HAP-1 (cell line): Measurements from ENCODE around the gene DDX46.
"Not testable (repeated sequence)": the region's sequence is repeated elsewhere in the genome, so short reads cannot be mapped to it uniquely, and the experiment has no call there.

Source experiments
- DNase-seq, 2 experiments: peaks; one replicate each; pipeline ENCODE4 v3.0.0-alpha.2; 2016 to 2020; ENCODE audit warnings: low spot score in 2 of 2
- H3K27me3 ChIP-seq: fragments of 250-450 bp; sonication (Bioruptor Pico); 2 replicates; pipeline ENCODE4 v1.5.1; 2020; ENCODE audit warnings: low read depth, mild to moderate bottlenecking, moderate library complexity
- H3K36me3 ChIP-seq: fragments of 250-450 bp; sonication (Bioruptor Pico); replicated peaks from 2 replicates; pipeline ENCODE4 v1.5.1; 2020; ENCODE audit warnings: mild to moderate bottlenecking
- H3K4me1 ChIP-seq: fragments of 250-450 bp; sonication (Bioruptor Pico); 2 replicates; pipeline ENCODE4 v1.5.1; 2020; ENCODE audit warnings: mild to moderate bottlenecking
- H3K4me3 ChIP-seq: fragments of 250-450 bp; sonication (Bioruptor Pico); 2 replicates; pipeline ENCODE4 v1.5.1; 2020; ENCODE audit warnings: mild to moderate bottlenecking, moderate library complexity
- H3K9me3 ChIP-seq: fragments of 250-450 bp; sonication (Bioruptor Pico); 2 replicates; pipeline ENCODE4 v1.5.1; 2020; ENCODE audit warnings: mild to moderate bottlenecking, moderate library complexity
- in situ Hi-C: fragments of 300-500 bp; cut with MboI; formaldehyde crosslinking; loops from 3 replicates; pipeline ENCODE4 v1.14.3; 2020; ENCODE audit warnings: low sequenced_read_pairs, inconsistent platforms, mixed read lengths

Gene DDX46

DNA sequence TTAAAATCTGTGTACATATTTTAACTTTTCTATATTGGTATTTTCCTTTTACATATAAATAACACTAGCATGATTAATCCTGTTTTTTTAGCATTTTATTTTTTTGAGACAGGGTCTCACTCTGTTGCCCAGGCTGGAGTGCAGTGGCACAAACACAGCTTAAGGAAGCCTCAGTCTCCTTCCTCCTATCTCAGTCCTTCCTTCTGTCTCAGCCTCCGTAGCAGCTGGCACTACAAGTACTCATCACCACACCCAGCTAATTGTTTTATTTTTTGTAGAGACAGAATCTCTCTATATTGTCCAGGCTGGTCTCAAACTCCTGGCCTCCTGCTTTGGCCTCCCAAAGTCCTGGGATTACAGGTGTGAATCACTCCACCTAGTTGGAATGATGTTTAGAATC, 85.7 kb downstream of the DDX46 start:
- in situ Hi-C loops: no loop called here
- no peak for DNase-seq
- H3K36me3 ChIP-seq: peaks cover 18% of the 10 kb centered on the region

DNA sequence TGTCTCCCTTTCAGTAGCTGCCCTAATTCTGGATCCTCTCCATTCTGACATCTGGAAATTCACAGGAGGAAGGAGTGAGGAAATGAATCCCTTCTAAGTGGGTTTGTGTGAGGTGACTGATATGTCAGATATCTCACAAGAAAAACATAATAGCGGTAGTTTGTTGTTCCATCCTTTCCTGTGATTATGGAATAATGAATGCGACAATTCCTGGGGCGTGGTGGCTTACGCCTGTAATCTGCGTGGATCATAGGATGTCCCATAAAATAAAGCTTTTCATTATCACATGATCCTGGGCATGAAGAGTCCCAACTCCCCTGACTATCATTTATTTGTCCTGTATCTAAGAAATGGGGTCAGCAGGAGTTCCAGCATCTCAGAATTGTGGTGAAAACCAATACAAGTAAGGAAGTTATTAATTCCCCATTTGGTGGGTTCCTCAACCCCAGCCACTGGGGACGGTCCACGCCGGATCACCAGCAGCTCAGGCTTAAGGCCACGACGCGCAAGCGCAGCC, 86.8 kb downstream of the DDX46 start:
- in situ Hi-C loops: no loop called here
- Histone ChIP-seq H3K9me3 (no peaks in the 10 kb centered on the region), H3K27me3 (no peaks in the 10 kb centered on the region), H3K4me1 (peaks cover 12% of the 10 kb centered on the region), H3K4me3 (peak overlapping the region; percentile 65), H3K36me3 (peaks cover 9% of the 10 kb centered on the region)
- DNase-seq: no peak

More for the DNA sequence above, 85.7 kb downstream of the DDX46 start:
- Histone ChIP-seq H3K4me3 (no peak overlapping the region), H3K9me3 (no peaks in the 10 kb centered on the region), H3K27me3 (no peaks in the 10 kb centered on the region), H3K4me1 (peaks cover 12% of the 10 kb centered on the region)

DNA sequence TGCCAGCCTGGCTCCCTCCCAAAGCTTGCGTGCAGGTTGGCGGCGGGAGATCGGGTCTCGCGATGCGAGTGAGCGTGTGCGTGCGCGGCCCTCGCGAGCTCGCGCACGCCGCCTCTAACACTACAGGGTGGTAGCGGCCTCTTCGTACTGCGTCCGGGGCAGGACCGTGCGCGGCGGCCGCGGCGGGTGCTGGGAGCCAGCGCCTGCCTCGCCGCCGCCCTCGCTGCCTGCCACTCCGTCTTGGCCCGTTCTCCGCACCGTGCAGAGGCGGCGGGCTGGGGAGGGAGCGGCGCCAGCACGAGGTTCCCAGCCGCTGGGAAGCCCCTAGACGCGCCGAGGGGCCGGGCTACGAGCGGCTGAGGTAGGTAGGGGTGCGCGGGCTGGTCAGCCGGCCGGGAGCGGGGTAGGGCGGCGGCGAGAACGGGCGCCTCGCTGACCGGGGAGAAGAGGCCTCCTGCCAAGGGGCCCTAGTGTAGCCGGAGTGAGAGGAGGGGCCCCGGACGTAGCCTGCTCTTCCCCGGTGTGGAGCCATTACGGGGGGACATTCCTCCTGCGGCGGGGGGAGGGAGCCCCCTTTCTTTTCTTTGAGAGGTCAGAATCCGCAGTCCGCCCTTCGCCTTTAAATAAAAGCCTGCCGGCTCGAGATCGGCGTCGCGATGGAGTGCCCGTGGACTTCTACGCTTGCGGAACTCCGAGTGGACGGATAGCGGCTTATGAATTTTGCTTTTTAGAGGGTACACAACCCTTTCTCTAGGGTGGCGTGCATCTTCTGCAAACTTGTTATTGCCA, 87.5 kb downstream of the DDX46 start, which contains the start of gene C5orf24:
TSS of gene C5orf24 (plus strand) at position 117 of the 789 bp plus-strand sequence. CDS start 8,933 bp downstream, outside the sequence.
- peaks cover 10% of the 10 kb centered on the region for H3K36me3 ChIP-seq
- peak; percentile 84 to 94 for DNase-seq
- peaks cover 11% of the 10 kb centered on the region for H3K4me1 ChIP-seq
- peak within 1 kb of the TSS; percentile 65 for H3K4me3 ChIP-seq
- H3K27me3 ChIP-seq: no peaks in the 10 kb centered on the region
- no peaks in the 10 kb centered on the region for H3K9me3 ChIP-seq
- in situ Hi-C loops: no loop called here

DNA sequence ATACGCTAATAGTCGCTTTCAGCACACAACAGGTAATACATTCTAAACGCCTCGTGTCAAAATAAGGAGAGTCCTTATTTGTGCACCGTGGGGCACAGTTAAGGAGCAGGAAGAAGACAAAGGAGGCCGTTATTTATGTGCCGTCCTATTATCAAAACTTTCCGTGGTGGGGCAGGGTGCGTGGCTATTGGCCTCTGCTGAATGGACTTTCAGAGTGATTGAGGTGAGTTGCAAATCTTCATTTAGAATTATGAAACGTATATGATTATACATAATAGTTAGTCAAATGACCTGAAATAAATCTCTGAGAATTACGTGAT, 88.0 kb downstream of the DDX46 start:
- Histone ChIP-seq H3K4me1 (peaks cover 11% of the 10 kb centered on the region), H3K27me3 (no peaks in the 10 kb centered on the region), H3K9me3 (no peaks in the 10 kb centered on the region), H3K4me3 (peak overlapping the region; percentile 65), H3K36me3 (peaks cover 12% of the 10 kb centered on the region)
- in situ Hi-C loops: no loop called here
- peak; percentile 59 to 68 for DNase-seq

DNA sequence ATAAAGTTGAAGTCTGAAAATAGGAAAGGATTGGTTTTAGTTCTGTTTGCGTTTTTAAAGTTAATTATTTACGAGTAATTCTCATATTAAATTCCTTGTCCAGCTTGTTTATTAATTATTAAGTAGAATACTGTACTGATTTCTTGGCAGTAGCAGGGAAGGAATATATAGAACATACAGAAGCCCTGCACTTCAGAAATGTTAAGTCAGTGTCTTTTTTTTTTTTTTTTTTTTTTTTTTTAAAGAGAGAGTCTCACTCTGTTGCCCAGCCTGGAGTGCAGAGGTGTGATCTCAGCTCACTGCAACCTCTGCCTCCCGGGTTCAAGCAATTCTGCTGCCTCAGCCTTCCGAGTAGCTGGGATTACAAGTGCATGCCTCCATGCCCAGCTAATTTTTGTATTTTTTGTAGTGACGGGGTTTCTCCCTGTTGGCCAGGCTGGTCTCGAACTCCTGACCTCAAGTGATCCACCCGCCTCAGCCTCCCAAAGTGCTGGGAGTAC, 90.9 kb downstream of the DDX46 start:
- H3K27me3 ChIP-seq, H3K4me3 ChIP-seq, DNase-seq, H3K9me3 ChIP-seq, in situ Hi-C loops: not testable (repeated sequence)
- Histone ChIP-seq H3K4me1 (peaks cover 11% of the 10 kb centered on the region), H3K36me3 (peaks cover 31% of the 10 kb centered on the region)

DNA sequence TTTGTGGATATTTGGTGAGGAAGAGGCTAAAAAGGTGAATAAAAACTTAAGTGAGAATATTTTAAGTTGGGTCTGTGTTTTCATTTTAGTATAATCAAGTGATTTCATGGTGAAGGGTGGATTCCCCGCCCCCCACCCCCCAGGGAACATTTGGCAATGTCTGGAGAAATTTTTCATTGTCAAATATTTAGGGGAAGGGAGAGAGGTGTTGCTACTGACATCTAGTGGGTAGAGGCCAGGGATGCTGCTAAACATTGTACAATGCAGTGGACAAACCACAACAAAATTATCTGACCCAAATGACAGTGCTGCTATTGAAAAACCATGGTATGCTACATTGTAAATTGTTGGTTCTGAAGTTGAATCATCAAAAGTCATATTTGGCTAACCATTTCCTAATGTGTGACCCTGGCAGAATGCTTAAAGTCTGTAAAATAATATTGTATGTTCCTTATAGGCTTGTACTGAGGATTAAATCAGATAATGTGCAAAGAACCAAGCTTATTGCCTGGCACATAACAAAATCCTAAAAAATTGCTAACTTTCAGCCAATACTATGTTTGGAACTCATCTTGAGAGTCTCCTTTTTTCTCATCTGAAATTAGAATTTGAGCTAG, 92.8 kb downstream of the DDX46 start:
- in situ Hi-C loops: no loop called here
- no peak overlapping the region for H3K4me3 ChIP-seq
- peaks cover 6% of the 10 kb centered on the region for H3K4me1 ChIP-seq
- DNase-seq: peak; percentile 32 to 43
- no peaks in the 10 kb centered on the region for H3K27me3 ChIP-seq
- no peaks in the 10 kb centered on the region for H3K9me3 ChIP-seq
- H3K36me3 ChIP-seq: peaks cover 49% of the 10 kb centered on the region

DNA sequence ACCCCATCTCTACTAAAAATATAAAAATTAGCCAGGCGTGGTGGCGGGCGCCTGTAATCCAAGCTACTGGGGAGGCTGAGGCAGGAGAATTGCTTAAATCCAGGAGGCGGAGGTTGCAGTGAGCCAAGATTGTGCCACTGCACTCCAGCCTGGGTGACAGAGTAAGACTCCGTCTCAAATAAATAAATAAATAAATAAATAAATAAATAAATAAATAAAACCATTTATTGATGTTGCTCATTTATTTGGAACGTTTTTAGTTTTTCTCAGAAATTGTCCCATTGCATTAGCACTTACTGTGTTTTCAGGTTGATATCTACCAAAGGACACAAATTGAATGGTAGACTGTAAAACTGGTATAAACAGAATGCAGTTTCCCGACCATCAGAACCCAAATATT, 97.9 kb downstream of the DDX46 start:
- H3K36me3 ChIP-seq: peaks cover 49% of the 10 kb centered on the region
- H3K4me3 ChIP-seq, H3K27me3 ChIP-seq, H3K9me3 ChIP-seq, DNase-seq, in situ Hi-C loops, H3K4me1 ChIP-seq: not testable (repeated sequence)

DNA sequence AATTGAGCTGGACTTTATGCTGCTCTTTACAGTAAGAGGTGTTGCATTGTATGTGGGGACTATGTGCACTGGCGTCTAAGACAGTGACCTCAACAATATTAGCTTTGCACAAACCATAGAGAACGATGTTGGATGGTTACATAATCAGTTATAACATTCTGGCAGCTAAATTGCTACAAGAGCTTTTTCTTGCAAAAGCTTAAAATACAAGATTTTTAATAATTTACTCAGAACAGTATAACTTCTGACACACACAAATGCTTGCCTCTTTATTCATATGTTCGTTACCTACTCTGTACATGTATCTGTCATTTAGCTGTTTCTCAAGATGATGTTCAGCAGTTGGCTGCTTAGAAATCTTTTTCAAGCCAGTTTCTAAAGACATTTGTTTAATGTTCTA, 98.8 kb downstream of the DDX46 start:
- in situ Hi-C loops: no loop called here
- H3K4me1 ChIP-seq: no peaks in the 10 kb centered on the region
- H3K4me3 ChIP-seq: no peak overlapping the region
- H3K27me3 ChIP-seq: no peaks in the 10 kb centered on the region
- peaks cover 40% of the 10 kb centered on the region for H3K36me3 ChIP-seq
- no peaks in the 10 kb centered on the region for H3K9me3 ChIP-seq
- no peak for DNase-seq

DNA sequence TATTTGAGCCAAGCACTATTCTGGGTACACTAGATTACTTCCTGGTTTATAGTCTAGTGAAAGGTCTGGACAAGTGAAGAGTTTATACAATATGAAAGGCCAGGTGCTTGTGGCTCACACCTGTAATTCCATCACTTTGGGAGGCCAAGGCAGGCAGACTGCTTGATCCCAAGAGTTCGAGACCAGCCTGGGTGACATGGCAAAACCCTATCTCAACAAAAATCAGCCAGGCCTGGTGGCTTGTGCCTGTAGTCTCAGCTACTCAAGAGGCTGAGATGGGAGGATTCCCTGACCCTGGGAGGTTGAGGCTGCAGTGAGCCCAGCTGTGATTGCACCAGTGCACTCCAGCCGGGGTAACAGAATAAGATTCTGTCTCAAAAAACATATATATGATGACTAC, 106.1 kb downstream of the DDX46 start:
- no peak for DNase-seq
- no peak overlapping the region for H3K4me3 ChIP-seq
- no peaks in the 10 kb centered on the region for H3K27me3 ChIP-seq
- H3K4me1 ChIP-seq: no peaks in the 10 kb centered on the region
- H3K36me3 ChIP-seq: 0 out of 2 replicates have a peak, but pooled peaks cover 3% of the 10 kb centered on the region
- in situ Hi-C loops: no loop called here
- H3K9me3 ChIP-seq: no peaks in the 10 kb centered on the region

DNA sequence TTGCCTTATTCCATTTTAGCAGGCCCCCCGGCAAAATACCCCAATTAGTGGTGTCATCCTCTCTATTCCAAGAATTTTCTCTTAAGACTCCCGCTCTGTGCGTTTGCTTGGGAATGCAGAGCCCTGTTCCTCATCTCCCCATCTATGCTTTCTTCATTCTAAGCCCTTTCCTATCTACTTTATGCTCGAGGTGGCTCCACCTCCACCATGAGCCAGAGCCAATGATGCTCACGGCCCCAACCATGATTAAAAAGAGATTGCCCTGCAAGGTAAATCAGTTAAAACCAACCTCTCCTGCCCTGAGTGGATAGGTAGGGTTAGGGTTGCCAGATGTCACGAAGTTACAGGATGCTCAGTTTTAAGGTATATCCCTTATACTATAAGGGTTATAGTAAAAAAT, 114.9 kb downstream of the DDX46 start:
- no peak overlapping the region; the same call in 1 of the 2 replicates for H3K4me3 ChIP-seq
- H3K4me1 ChIP-seq: peaks cover 13% of the 10 kb centered on the region
- in situ Hi-C loops: no loop called here
- no peaks in the 10 kb centered on the region for H3K36me3 ChIP-seq
- DNase-seq: no peak
- no peaks in the 10 kb centered on the region for H3K27me3 ChIP-seq
- no peaks in the 10 kb centered on the region for H3K9me3 ChIP-seq

DNA sequence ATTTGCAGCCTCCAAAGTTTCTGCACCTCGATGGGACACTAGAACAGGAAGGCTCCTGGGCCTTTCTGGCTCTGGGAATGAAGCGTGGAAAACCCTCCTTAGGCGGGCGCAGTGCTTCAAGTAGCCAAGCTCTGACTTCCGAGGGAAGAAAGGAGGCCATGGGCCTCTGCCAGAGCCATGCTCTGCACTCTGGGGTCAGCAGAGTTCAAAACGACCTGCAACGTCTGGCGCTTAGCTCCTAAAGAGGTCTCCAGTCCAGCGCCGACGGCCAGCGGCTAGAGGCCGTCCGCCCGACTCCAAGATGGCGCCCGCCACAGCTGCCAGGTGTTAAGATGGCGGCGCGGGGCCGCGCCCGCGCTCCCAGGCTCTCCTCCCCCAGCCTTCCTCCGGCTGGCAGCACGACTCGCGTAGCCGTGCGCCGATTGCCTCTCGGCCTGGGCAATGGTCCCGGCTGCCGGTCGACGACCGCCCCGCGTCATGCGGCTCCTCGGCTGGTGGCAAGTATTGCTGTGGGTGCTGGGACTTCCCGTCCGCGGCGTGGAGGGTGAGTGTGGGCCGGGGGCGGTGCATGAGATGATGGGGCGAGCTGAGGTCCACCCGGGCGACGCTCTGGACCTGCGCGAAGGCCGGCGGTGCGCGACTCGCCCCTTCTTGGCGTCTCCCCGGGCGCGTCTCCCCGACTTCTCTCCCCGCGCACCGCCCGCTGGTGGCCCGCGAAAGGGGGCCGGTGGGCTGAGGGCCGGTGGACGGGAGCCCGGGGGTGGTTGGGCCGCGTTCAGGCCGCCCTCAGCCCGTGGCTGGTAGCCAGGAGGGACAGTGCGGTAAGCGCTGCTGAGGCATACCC, 115.6 kb downstream of the DDX46 start, which contains the start of gene TXNDC15:
TSS of gene TXNDC15 (plus strand) at position 385 of the 844 bp plus-strand sequence. CDS start at position 442, 57 bp downstream.
- H3K9me3 ChIP-seq: no peaks in the 10 kb centered on the region
- no peaks in the 10 kb centered on the region for H3K27me3 ChIP-seq

DNA sequence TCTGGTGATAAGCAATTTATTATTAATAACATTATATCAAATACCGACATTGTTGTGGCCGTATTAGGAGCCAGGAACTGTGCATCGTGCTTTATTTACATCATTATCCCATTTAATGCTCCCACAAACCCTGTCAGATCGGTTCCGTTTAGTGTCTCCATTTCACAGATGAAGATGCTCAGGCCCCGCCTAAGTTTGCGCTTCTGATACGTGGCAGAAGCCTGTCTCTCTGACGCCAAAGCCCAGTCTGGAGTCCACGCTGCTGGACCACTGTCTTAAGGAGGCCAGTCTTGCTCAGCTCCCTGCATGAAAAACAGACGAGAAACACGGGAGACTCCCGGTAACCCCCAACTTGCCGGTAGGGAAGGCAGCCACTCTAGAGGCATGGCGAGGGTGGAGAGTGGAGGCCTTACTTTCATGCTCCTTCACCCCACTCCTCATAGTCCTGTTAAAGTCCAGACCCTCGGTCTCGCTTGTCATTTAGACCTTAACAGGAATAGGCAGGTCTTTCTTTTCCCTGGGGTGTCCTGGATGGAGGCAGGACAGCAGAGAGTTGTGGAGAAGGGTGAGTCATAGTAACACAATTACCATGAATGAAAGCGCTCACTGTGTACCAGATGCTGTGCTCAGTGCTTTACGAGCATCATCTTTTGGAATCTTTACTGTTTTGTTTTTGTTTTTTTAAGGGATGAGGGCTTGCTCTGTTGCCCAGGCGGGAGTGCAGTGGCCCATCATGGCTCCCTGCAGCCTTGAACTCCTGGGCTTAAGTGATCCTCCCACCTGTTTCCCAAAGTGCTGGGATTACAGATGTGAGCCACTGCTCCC, 116.5 kb downstream of the DDX46 start:
- peak; percentile 57 to 63 for DNase-seq
- Histone ChIP-seq H3K27me3 (no peaks in the 10 kb centered on the region), H3K9me3 (no peaks in the 10 kb centered on the region), H3K4me1 (peaks cover 13% of the 10 kb centered on the region), H3K4me3 (peak overlapping the region; percentile 68), H3K36me3 (no peaks in the 10 kb centered on the region)
- in situ Hi-C loops: no loop called here

More for the DNA sequence above, 115.6 kb downstream of the DDX46 start, which contains the start of gene TXNDC15:
- peak; percentile 80 to 88 for DNase-seq
- Histone ChIP-seq H3K36me3 (no peaks in the 10 kb centered on the region), H3K4me3 (peak within 1 kb of the TSS; percentile 68), H3K4me1 (peaks cover 13% of the 10 kb centered on the region)
- in situ Hi-C loops: no loop called here

DNA sequence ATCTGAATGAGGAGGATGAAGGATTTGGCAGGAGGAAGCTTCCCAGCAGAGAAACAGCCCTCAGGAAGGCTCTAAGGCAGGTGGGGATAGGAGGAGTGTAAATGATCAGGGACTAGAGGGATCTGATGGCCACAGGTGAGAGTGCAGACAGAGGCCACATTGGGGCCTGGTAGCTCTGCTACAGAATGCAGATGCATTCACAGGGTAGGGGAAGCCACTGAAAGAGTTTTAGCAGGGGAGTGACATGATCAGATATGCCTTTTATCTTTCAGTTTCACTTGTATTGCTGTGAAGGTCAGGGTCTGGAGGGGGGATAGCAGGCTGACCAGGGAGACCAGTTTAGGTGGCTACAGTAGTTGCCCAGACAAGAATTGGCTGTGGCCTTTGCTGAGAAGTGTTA, 118.6 kb downstream of the DDX46 start:
- no peaks in the 10 kb centered on the region for H3K9me3 ChIP-seq
- in situ Hi-C loops: no loop called here
- H3K27me3 ChIP-seq: no peaks in the 10 kb centered on the region
- no peaks in the 10 kb centered on the region for H3K36me3 ChIP-seq
- no peak overlapping the region for H3K4me3 ChIP-seq
- no peak for DNase-seq
- peaks cover 18% of the 10 kb centered on the region for H3K4me1 ChIP-seq
